Prostate gland (tissue), 2 donors: ENCODE results near the gene VCAN.

ENCODE experiments used
- CTCF ChIP-seq, 4 experiments: fragments of 200-600 bp in 2 of 4; fragments of 450-650 bp in 2 of 4; sonication (generic) in 2 of 4; IDR thresholded peaks; 1 replicate in 3 of 4; 2 replicates in 1 of 4; pipeline ENCODE4 v1.5.1; 2016 to 2019; ENCODE audit warnings: antibody characterized with exemption in 4 of 4, mild to moderate bottlenecking in 2 of 4, moderate library complexity in 2 of 4
- POLR2A ChIP-seq: fragments of 450-650 bp; IDR thresholded peaks from one replicate; pipeline ENCODE4 v1.6.1; 2016; ENCODE audit warnings: antibody characterized with exemption, mild to moderate bottlenecking

DNA sequence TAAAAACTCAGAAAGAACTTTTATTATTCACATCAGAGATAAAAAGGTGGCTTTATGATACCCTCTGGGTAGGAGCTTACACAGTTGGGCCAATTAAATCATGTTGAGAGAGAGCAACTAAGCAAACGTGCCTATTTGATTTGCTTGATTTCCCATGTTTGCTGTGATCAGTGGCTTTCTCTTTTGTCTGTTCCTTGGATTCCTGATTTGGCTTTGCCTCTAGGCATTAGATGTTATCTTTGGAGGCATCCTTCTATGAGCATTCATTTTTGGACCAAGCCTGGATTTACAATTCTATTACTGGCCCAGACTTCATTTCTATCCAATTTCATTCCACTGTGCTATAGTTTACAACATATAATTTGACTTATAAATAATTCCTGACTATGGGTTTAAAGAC lies 35.9 kb downstream of the VCAN start:
- no peak for TF ChIP-seq CTCF (IDR thresholded peaks at IDR 0.05)
- no peak for TF ChIP-seq POLR2A
